Measurements from ENCODE around the gene SLC10A7.

- TF ChIP-seq CTCF (IDR thresholded peaks at IDR 0.05) (no peak), POLR2A (IDR thresholded peaks at IDR 0.05) (no peak)
Measured at GRCh38 chr4:146311238-146311970, 210.3 kb downstream of the SLC10A7 start.
